ENCODE data around the gene DCC. TPM values are rescaled to one million over a fixed set of nuclear protein-coding genes. Genes with fewer than 3 reads are reported as not detected.

DCC gene
- polyA plus RNA-seq, 1 donor (not counting 4 experiments of a cell fraction or from before 2014, with no cell fraction given): not detected

- DNase-seq (ENCODE audit: low read depth, low spot score): no peak
- Histone ChIP-seq H3K4me2 (ENCODE audit: control insufficient read depth, extremely low read depth, insufficient read depth, low read depth, low read length) (no peak overlapping the region), H3K4me3 (ENCODE audit: control insufficient read depth in 2 of 3, extremely low read depth in 1 of 3, insufficient read depth in 2 of 3, low read depth in 1 of 3, low read length in 3 of 3) (no peak overlapping the region), H3K9ac (ENCODE audit: control insufficient read depth, extremely low read depth, insufficient read depth, low read length) (no peak overlapping the region), H3K27me3 (ENCODE audit: control insufficient read depth, extremely low read depth, insufficient read depth, low read length) (no peaks in the 10 kb centered on the region), H3K27ac (ENCODE audit: control insufficient read depth, insufficient read depth, low read length) (no peak overlapping the region), H3K79me2 (ENCODE audit: control insufficient read depth, insufficient read depth, low read length) (no peaks in the 10 kb centered on the region), H3K9me1 (ENCODE audit: control insufficient read depth, extremely low read depth, insufficient read depth, low read length) (no peaks in the 10 kb centered on the region), H3K9me3 (ENCODE audit: control insufficient read depth, low read depth, low read length) (no peaks in the 10 kb centered on the region), H3K4me1 (ENCODE audit: control insufficient read depth, extremely low read depth, insufficient read depth, low read length) (no peaks in the 10 kb centered on the region), H2AFZ (ENCODE audit: control insufficient read depth, low read length) (no peak overlapping the region), H4K20me1 (ENCODE audit: control insufficient read depth, extremely low read depth, insufficient read depth, low read length) (no peaks in the 10 kb centered on the region), H3K36me3 (ENCODE audit: control insufficient read depth in 2 of 2, extremely low read depth in 1 of 2, insufficient read depth in 2 of 2, low read length in 2 of 2) (no peaks in the 10 kb centered on the region)
- no peak for FAIRE-seq
- dilution Hi-C loops (cut with MboI; ENCODE audit: extremely low pct_ligation_motif_present, low sequenced_read_pairs): no loop called here
- TF ChIP-seq EZH2 (IDR thresholded peaks at IDR 0.05; ENCODE audit: low read length): no peak
- no peak for TF ChIP-seq CTCF (optimal IDR thresholded peaks at IDR 0.05 in 1 of 3, IDR thresholded peaks at IDR 0.05 in 1 of 3, conservative IDR thresholded peaks at IDR 0.05 in 1 of 3; ENCODE audit: extremely low read depth in 1 of 3, insufficient read depth in 2 of 3, low read length in 3 of 3)
Observed at GRCh38 chr18:52481116-52481515, 141.1 kb downstream of the DCC start.

- dilution Hi-C loops (cut with MboI; ENCODE audit: extremely low pct_ligation_motif_present, low sequenced_read_pairs): loop anchor here (5.0 kb wide), 1 partner anchor 52 kb away; no protein-coding TSS in a partner anchor
- FAIRE-seq: no peak
- no peak for DNase-seq (ENCODE audit: low read depth, low spot score)
- H2AFZ ChIP-seq (ENCODE audit: control insufficient read depth, low read length): no peak overlapping the region
- H3K4me3 ChIP-seq (ENCODE audit: control insufficient read depth in 2 of 3, extremely low read depth in 1 of 3, insufficient read depth in 2 of 3, low read depth in 1 of 3, low read length in 3 of 3): no peak overlapping the region
- H3K27ac ChIP-seq (ENCODE audit: control insufficient read depth, insufficient read depth, low read length): no peak overlapping the region
- no peaks in the 10 kb centered on the region for H4K20me1 ChIP-seq (ENCODE audit: control insufficient read depth, extremely low read depth, insufficient read depth, low read length)
- no peaks in the 10 kb centered on the region for H3K9me3 ChIP-seq (ENCODE audit: control insufficient read depth, low read depth, low read length)
- H3K4me1 ChIP-seq (ENCODE audit: control insufficient read depth, extremely low read depth, insufficient read depth, low read length): no peaks in the 10 kb centered on the region
- H3K4me2 ChIP-seq (ENCODE audit: control insufficient read depth, extremely low read depth, insufficient read depth, low read depth, low read length): no peak overlapping the region
- H3K79me2 ChIP-seq (ENCODE audit: control insufficient read depth, insufficient read depth, low read length): no peaks in the 10 kb centered on the region
- H3K36me3 ChIP-seq (ENCODE audit: control insufficient read depth in 2 of 2, extremely low read depth in 1 of 2, insufficient read depth in 2 of 2, low read length in 2 of 2): no peaks in the 10 kb centered on the region
- H3K9ac ChIP-seq (ENCODE audit: control insufficient read depth, extremely low read depth, insufficient read depth, low read length): no peak overlapping the region
- TF ChIP-seq EZH2 (IDR thresholded peaks at IDR 0.05; ENCODE audit: low read length) (no peak), CTCF (optimal IDR thresholded peaks at IDR 0.05 in 1 of 3, IDR thresholded peaks at IDR 0.05 in 1 of 3, conservative IDR thresholded peaks at IDR 0.05 in 1 of 3; ENCODE audit: extremely low read depth in 1 of 3, insufficient read depth in 2 of 3, low read length in 3 of 3) (no peak)
- no peaks in the 10 kb centered on the region for H3K9me1 ChIP-seq (ENCODE audit: control insufficient read depth, extremely low read depth, insufficient read depth, low read length)
- no peaks in the 10 kb centered on the region for H3K27me3 ChIP-seq (ENCODE audit: control insufficient read depth, extremely low read depth, insufficient read depth, low read length)
Observed at GRCh38 chr18:52484977-52485376, 145.0 kb downstream of the DCC start.

All from keratinocyte (primary cell).